Posterior cingulate gyrus (tissue), 11 donors: ENCODE measurements around the gene GALNT18.
A peak's percentile ranks its signal among the peaks of the same experiment; 100 is the strongest.

ENCODE experiments used
- DNase-seq, 10 donors: peaks; one replicate each; pipeline versions ENCODE4 v3.0.0 to v3.0.0-alpha.2; 2020 to 2021; ENCODE audit warnings: mixed read lengths in 3 of 10
- intact Hi-C: fragments of 100-400 bp; cut with DNase I; formaldehyde crosslinking; loops from one replicate; pipeline ENCODE4 v1.15.1; 2023

The GALNT18 gene

GRCh38 chr11:11446564-11446963 is 175.2 kb downstream of the GALNT18 start:
- intact Hi-C loops, result no loop called here

GRCh38 chr11:11445441-11446185 is 176.2 kb downstream of the GALNT18 start:
- peak in 4 of 10 donors; percentile 51 to 93 (median 74) for DNase-seq
- intact Hi-C loops, result no loop called here

More at GRCh38 chr11:11446564-11446963, 175.2 kb downstream of the GALNT18 start:
- DNase-seq, result peak in 1 of 10 donors; percentile 5

GRCh38 chr11:11444804-11445131 is 177.0 kb downstream of the GALNT18 start:
- intact Hi-C loops, result no loop called here
- DNase-seq, result peak in 1 of 10 donors; percentile 35

GRCh38 chr11:11444027-11444803 is 177.6 kb downstream of the GALNT18 start:
- intact Hi-C loops, result no loop called here
- DNase-seq, result peak in 1 of 10 donors; percentile 72

GRCh38 chr11:11442791-11443190 is 179.0 kb downstream of the GALNT18 start:
- intact Hi-C loops, result no loop called here
- DNase-seq, result peak in 3 of 10 donors; percentile 43 to 88 (median 78)

GRCh38 chr11:11441516-11441915 is 180.3 kb downstream of the GALNT18 start:
- no peak for DNase-seq
- intact Hi-C loops, result no loop called here

- intact Hi-C loops, result no loop called here
- peak in 1 of 10 donors; percentile 15 for DNase-seq
These were observed 180.7 kb downstream of the GALNT18 start for GRCh38 chr11:11441091-11441490.

- no peak for DNase-seq
- intact Hi-C loops, result no loop called here
These were observed 181.7 kb downstream of the GALNT18 start for GRCh38 chr11:11440144-11440543.

GRCh38 chr11:11439591-11439990 is 182.2 kb downstream of the GALNT18 start:
- intact Hi-C loops, result no loop called here
- DNase-seq, result no peak

- intact Hi-C loops, result no loop called here
- no peak for DNase-seq
These were observed 185.0 kb downstream of the GALNT18 start for GRCh38 chr11:11436715-11437313.

- intact Hi-C loops, result no loop called here
- DNase-seq, result no peak
These were observed 186.2 kb downstream of the GALNT18 start for GRCh38 chr11:11435635-11436034.

- DNase-seq, result no peak
- intact Hi-C loops, result no loop called here
These were observed 187.8 kb downstream of the GALNT18 start for GRCh38 chr11:11433960-11434359.

- intact Hi-C loops, result no loop called here
- no peak for DNase-seq
These were observed 189.0 kb downstream of the GALNT18 start for GRCh38 chr11:11432621-11433319.

- intact Hi-C loops, result no loop called here
These were observed 191.4 kb downstream of the GALNT18 start for GRCh38 chr11:11430431-11430830.

GRCh38 chr11:11428714-11429113 is 193.1 kb downstream of the GALNT18 start:
- DNase-seq, result no peak
- intact Hi-C loops, result no loop called here

More at GRCh38 chr11:11430431-11430830, 191.4 kb downstream of the GALNT18 start:
- DNase-seq, result no peak

GRCh38 chr11:11427542-11427941 is 194.3 kb downstream of the GALNT18 start:
- no peak for DNase-seq
- intact Hi-C loops, result no loop called here

- intact Hi-C loops, result no loop called here
- DNase-seq, result no peak
These were observed 194.7 kb downstream of the GALNT18 start for GRCh38 chr11:11427140-11427539.

- DNase-seq, result peak in 1 of 10 donors; percentile 82
- intact Hi-C loops, result no loop called here
These were observed 195.4 kb downstream of the GALNT18 start for GRCh38 chr11:11426226-11426952.

- DNase-seq, result no peak
- intact Hi-C loops, result no loop called here
These were observed 196.0 kb downstream of the GALNT18 start for GRCh38 chr11:11425806-11426205.

- no peak for DNase-seq
- intact Hi-C loops, result no loop called here
These were observed 197.1 kb downstream of the GALNT18 start for GRCh38 chr11:11424688-11425087.
